GM10847 (cell line): ENCODE measurements around the gene CENPN.

ENCODE experiments used
- POLR2A ChIP-seq: IDR thresholded peaks from 2 replicates; pipeline ENCODE4 v1.6.1; 2011; ENCODE audit not compliant: insufficient read length; ENCODE audit errors: extremely low read depth

CENPN gene

GRCh38 chr16:80984124-80984892 is 22.7 kb upstream of the CENPN start:
- TF ChIP-seq POLR2A = no peak

- no peak for TF ChIP-seq POLR2A
Observed at GRCh38 chr16:80985611-80986010, 21.4 kb upstream of the CENPN start.

- no peak for TF ChIP-seq POLR2A
Observed at GRCh38 chr16:80986557-80986956, 20.5 kb upstream of the CENPN start.

GRCh38 chr16:80988756-80989155 is 18.3 kb upstream of the CENPN start:
- TF ChIP-seq POLR2A = no peak

- TF ChIP-seq POLR2A = no peak
Observed at GRCh38 chr16:80989801-80990200, 17.2 kb upstream of the CENPN start.

GRCh38 chr16:80990577-80990976 is 16.4 kb upstream of the CENPN start:
- TF ChIP-seq POLR2A = no peak

- TF ChIP-seq POLR2A = no peak
Observed at GRCh38 chr16:80990978-80991377, 16.0 kb upstream of the CENPN start.

GRCh38 chr16:80991792-80992430 is 15.1 kb upstream of the CENPN start:
- no peak for TF ChIP-seq POLR2A

- TF ChIP-seq POLR2A = no peak
Observed at GRCh38 chr16:80992676-80993293, 14.2 kb upstream of the CENPN start.

GRCh38 chr16:80993307-80993706 is 13.7 kb upstream of the CENPN start:
- no peak for TF ChIP-seq POLR2A

GRCh38 chr16:80993834-80994233 is 13.2 kb upstream of the CENPN start:
- TF ChIP-seq POLR2A = no peak

GRCh38 chr16:80994451-80994850 is 12.6 kb upstream of the CENPN start:
- TF ChIP-seq POLR2A = no peak

- TF ChIP-seq POLR2A = no peak
Observed at GRCh38 chr16:80996688-80997138, 10.3 kb upstream of the CENPN start.

- no peak for TF ChIP-seq POLR2A
Observed at GRCh38 chr16:80997139-80997798, 9.7 kb upstream of the CENPN start.

GRCh38 chr16:80997964-80998620 is 8.9 kb upstream of the CENPN start:
- no peak for TF ChIP-seq POLR2A
